A549 (cell line): ENCODE results near the gene KRT5. TPM values are rescaled to one million over a fixed set of nuclear protein-coding genes. Genes with fewer than 3 reads are reported as not detected.

ENCODE experiments used
- ATAC-seq, 2 experiments: fragments of 200-7000 bp in 1 of 2; fragments of >200 bp in 1 of 2; cut with Nextera tagmentation in 1 of 2; cut with Tn5 transposase in 1 of 2; 3 replicates each; pipeline versions ENCODE4 v1.8.0 to v1.9.1; 2018 to 2020; ENCODE audit warnings: mild to moderate bottlenecking in 1 of 2, moderate library complexity in 1 of 2
- CTCF ChIA-PET: fragments of 300-600 bp; sonication (Branson Sonifier 250); formaldehyde crosslinking; extraction: SDS; loops from one replicate; lab custom pipeline; 2021; ENCODE audit warnings: antibody characterized with exemption, inconsistent platforms; lab: Yijun Ruan, JAX
- POLR2A ChIA-PET: fragments of 350-600 bp; formaldehyde crosslinking; extraction: SDS; loops from one replicate; lab custom pipeline; 2021; ENCODE audit warnings: antibody characterized with exemption, inconsistent platforms; lab: Yijun Ruan, JAX
- DNase-seq, 2 experiments: peaks; one replicate each; pipeline versions ENCODE4 v3.0.0 to v3.0.0-alpha.2; 2011 to 2016; ENCODE audit warnings: low read depth in 1 of 2, low spot score in 1 of 2
- FAIRE-seq: peaks from 2 replicates; lab custom pipeline; 2011; peaks lifted over from hg19 to GRCh38; lab: Jason Lieb, UNC
- H3K27ac ChIP-seq, 2 experiments: fragments of >200 bp; sonication (Bioruptor Twin); formaldehyde crosslinking; 3 replicates each; pipeline ENCODE4 v1.5.1; 2016 to 2017
- H3K4me1 ChIP-seq: fragments of >200 bp; sonication (Bioruptor Twin); formaldehyde crosslinking; 3 replicates; pipeline ENCODE4 v1.6.1; 2016
- H3K4me2 ChIP-seq: fragments of >200 bp; sonication (Bioruptor Twin); formaldehyde crosslinking; 3 replicates; pipeline ENCODE4 v1.6.1; 2016
- H3K4me3 ChIP-seq: fragments of >200 bp; sonication (Bioruptor Twin); formaldehyde crosslinking; 3 replicates; pipeline ENCODE4 v1.5.1; 2016
- H3K9me3 ChIP-seq: fragments of >200 bp; sonication (Bioruptor Twin); formaldehyde crosslinking; 3 replicates; pipeline ENCODE4 v1.6.1; 2016
- BCL3 ChIP-seq: fragments of >200 bp; sonication (Bioruptor Twin); formaldehyde crosslinking; IDR thresholded peaks from 3 replicates; pipeline ENCODE4 v1.6.1; 2016
- CBX2 ChIP-seq: fragments of 200-600 bp; sonication (generic); IDR thresholded peaks from 2 replicates; pipeline ENCODE4 v1.6.1; 2016; ENCODE audit warnings: low read depth, mild to moderate bottlenecking, borderline replicate concordance
- EHF ChIP-seq: fragments of 250-450 bp; sonication (Bioruptor Pico); IDR thresholded peaks from 2 replicates; pipeline ENCODE4 v1.5.0; 2020; ENCODE audit warnings: mild to moderate bottlenecking
- FOSB ChIP-seq: fragments of 250-450 bp; sonication (Bioruptor Pico); IDR thresholded peaks from 2 replicates; pipeline ENCODE4 v1.5.0; 2020; ENCODE audit warnings: mild to moderate bottlenecking, moderate library complexity
- FOSL2 ChIP-seq, 2 experiments: fragments of 450-650 bp in 1 of 2; fragments of >200 bp in 1 of 2; sonication (Bioruptor Twin) in 1 of 2; formaldehyde crosslinking; IDR thresholded peaks; 2 replicates each; pipeline versions ENCODE4 v1.5.0 to v1.6.1; 2016 to 2020; ENCODE audit warnings: mild to moderate bottlenecking in 1 of 2, moderate library complexity in 1 of 2
- GATA3 ChIP-seq: IDR thresholded peaks from 2 replicates; pipeline ENCODE4 v1.6.1; 2012; ENCODE audit warnings: borderline replicate concordance
- JUN ChIP-seq, 2 experiments: fragments of >200 bp; sonication (Bioruptor Twin); formaldehyde crosslinking; IDR thresholded peaks; 2 replicates in 1 of 2; 3 replicates in 1 of 2; pipeline ENCODE4 v1.6.1; 2016 to 2017
- KDM1A ChIP-seq: fragments of 200-600 bp; sonication (generic); IDR thresholded peaks from 2 replicates; pipeline ENCODE4 v1.6.1; 2016; ENCODE audit warnings: low read depth, mild to moderate bottlenecking
- KDM5A ChIP-seq: fragments of 200-600 bp; sonication (generic); IDR thresholded peaks from 2 replicates; pipeline ENCODE4 v1.6.1; 2016; ENCODE audit warnings: antibody characterized with exemption, mild to moderate bottlenecking
- MAZ ChIP-seq: fragments of 150-350 bp; IDR thresholded peaks from 2 replicates; pipeline ENCODE4 v1.6.1; 2014; ENCODE audit warnings: antibody characterized with exemption, low read depth, low read length, borderline replicate concordance
- NFE2L2 ChIP-seq: fragments of 150-350 bp; conservative IDR thresholded peaks from 2 replicates; pipeline ENCODE4 v1.6.1; 2014; ENCODE audit warnings: low read length
- PBX3 ChIP-seq: IDR thresholded peaks from 2 replicates; pipeline ENCODE4 v1.6.1; 2012
- PHF8 ChIP-seq: fragments of 200-600 bp; sonication (generic); IDR thresholded peaks from 2 replicates; pipeline ENCODE4 v1.6.1; 2016; ENCODE audit warnings: low read depth, mild to moderate bottlenecking, antibody characterized with exemption, moderate library complexity, borderline replicate concordance
- POLR2A ChIP-seq: IDR thresholded peaks from 2 replicates; pipeline ENCODE4 v1.6.1; 2012; ENCODE audit warnings: mild to moderate bottlenecking, low read length
- RAD21 ChIP-seq, 2 experiments: fragments of >200 bp in 1 of 2; sonication (Bioruptor Twin) in 1 of 2; formaldehyde crosslinking in 1 of 2; IDR thresholded peaks in 1 of 2; conservative IDR thresholded peaks in 1 of 2; 2 replicates in 1 of 2; 3 replicates in 1 of 2; pipeline ENCODE4 v1.6.1; 2012 to 2018; ENCODE audit warnings: inconsistent platforms in 1 of 2
- RCOR1 ChIP-seq: fragments of 150-350 bp; IDR thresholded peaks from 2 replicates; pipeline ENCODE4 v1.6.1; 2014; ENCODE audit warnings: antibody characterized with exemption, low read length, low read depth
- REST ChIP-seq: fragments of 200-600 bp; sonication (generic); IDR thresholded peaks from 2 replicates; pipeline ENCODE4 v1.6.1; 2016; ENCODE audit warnings: antibody characterized with exemption, mild to moderate bottlenecking, moderate library complexity
- TFCP2L1 ChIP-seq: fragments of 250-450 bp; sonication (Bioruptor Pico); IDR thresholded peaks from 2 replicates; pipeline ENCODE4 v1.5.0; 2021; ENCODE audit warnings: mild to moderate bottlenecking
- TP53 ChIP-seq: fragments of 250-450 bp; sonication (Bioruptor Pico); IDR thresholded peaks from 2 replicates; pipeline ENCODE4 v1.5.0; 2021; ENCODE audit warnings: mild to moderate bottlenecking, moderate library complexity
- ZC3H11A ChIP-seq: fragments of 450-650 bp; IDR thresholded peaks from 2 replicates; pipeline ENCODE4 v1.6.1; 2014; ENCODE audit warnings: antibody characterized with exemption, mild to moderate bottlenecking
- ZSCAN20 ChIP-seq: fragments of 250-450 bp; sonication (Bioruptor Pico); IDR thresholded peaks from 2 replicates; pipeline ENCODE4 v1.8.0; 2022; ENCODE audit warnings: mild to moderate bottlenecking, moderate library complexity
- WGBS: methylation state at CpG from one replicate; pipeline ENCODE4 v1.1.6; 2017; ENCODE audit errors: missing lambda C conversion rate; 5-methylcytosine and 5-hydroxymethylcytosine counted together
- polyA plus RNA-seq, 4 experiments: library from polyadenylated mRNA; depleted of rRNA in 3 of 4; stranded (reverse); fragments of >200 nt; fragmentation: RNase III in 1 of 4; extraction: RNeasy Plus Mini Kit Qiagen cat#74134 plus additional on column Dnase treatment in 1 of 4; gene quantifications; 2 replicates in 3 of 4; 3 replicates in 1 of 4; pipeline ENCODE4 v1.2.3, GENCODE V29; 2011 to 2017
- TF ChIP-seq, protein P1 (sequence below): fragments of 450-650 bp; IDR thresholded peaks from 2 replicates; pipeline ENCODE4 v1.6.1; 2014; ENCODE audit warnings: antibody characterized with exemption
- TF ChIP-seq, protein P2 (sequence below): fragments of >200 bp; sonication (Bioruptor Twin); formaldehyde crosslinking; IDR thresholded peaks from 3 replicates; pipeline ENCODE4 v1.5.1; 2016
- TF ChIP-seq, protein P3 (sequence below): IDR thresholded peaks from 2 replicates; pipeline ENCODE4 v1.6.1; 2012

Gene KRT5
- polyA plus RNA-seq, 2 of the 4 experiments (the other 2 are of a cell fraction), result 0.06 to 0.25 TPM

GRCh38 chr12:52528641-52529143 lies 8.5 kb upstream of the KRT5 start:
- POLR2A ChIA-PET, result no interaction called here

DNA sequence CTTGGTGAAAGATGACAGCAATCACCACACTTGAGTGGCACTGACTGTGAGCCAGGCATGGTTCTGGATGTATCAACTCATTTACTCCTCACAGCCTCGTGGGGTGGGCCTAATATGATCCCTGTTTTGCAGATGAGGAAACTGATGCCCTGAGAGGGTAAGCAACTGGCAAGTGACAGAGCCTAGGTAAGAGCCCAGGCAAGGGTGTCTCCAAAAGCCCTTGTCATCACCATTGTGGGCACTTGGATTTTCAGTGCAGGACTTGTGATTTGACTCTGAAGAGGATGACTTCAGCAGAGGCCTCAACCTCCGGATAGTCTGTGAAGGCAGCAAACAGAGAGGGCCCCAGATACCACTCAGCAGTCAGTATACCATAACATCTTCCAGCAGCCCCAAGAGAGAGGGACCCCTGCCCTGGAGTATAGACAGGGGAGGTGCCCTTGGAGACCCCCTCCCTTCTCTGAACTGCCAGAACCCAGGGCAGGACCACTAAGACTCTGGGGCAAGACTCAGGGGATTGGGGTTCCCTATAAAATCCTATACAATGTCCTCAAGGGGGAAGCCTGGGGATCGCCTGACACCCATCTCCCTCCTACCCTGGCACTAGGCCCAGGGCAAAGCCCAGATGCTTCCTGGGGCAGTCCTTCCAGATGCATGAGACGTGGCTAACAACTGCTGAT lies 7.1 kb upstream of the KRT5 start:
- CTCF ChIA-PET, result interaction anchor here (1.3 to 1.8 kb wide), 2 partner anchors 20 to 358 kb away, joined by 3 to 8 read pairs; no protein-coding TSS in a partner anchor
- Histone ChIP-seq H3K27ac (no peak overlapping the region), H3K4me2 (no peak overlapping the region), H3K9me3 (no peaks in the 10 kb centered on the region), H3K4me3 (no peak overlapping the region), H3K4me1 (peaks cover 8% of the 10 kb centered on the region; the same call in 2 of the 3 replicates)
- ATAC-seq (no peak), DNase-seq (no peak), FAIRE-seq (no peak)
- TF ChIP-seq RAD21 (conservative IDR thresholded peaks at IDR 0.05 in 1 of 2, IDR thresholded peaks at IDR 0.05 in 1 of 2), result no peak
- no peak for TF ChIP-seq REST
- no peak for TF ChIP-seq GATA3
- no peak for TF ChIP-seq KDM1A
- no peak for TF ChIP-seq CBX2
- TF ChIP-seq FOSL2 (IDR thresholded peaks at IDR 0.05), result no peak
- no peak for TF ChIP-seq FOSL2 (CRISPR knock-in tag; IDR thresholded peaks at IDR 0.05)
- TF ChIP-seq RCOR1, result no peak
- no peak for TF ChIP-seq EHF (CRISPR knock-in tag)
- no peak for TF ChIP-seq POLR2A
- no peak for TF ChIP-seq TP53 (CRISPR knock-in tag)
- no peak for TF ChIP-seq KDM5A
- TF ChIP-seq, protein P1, sequence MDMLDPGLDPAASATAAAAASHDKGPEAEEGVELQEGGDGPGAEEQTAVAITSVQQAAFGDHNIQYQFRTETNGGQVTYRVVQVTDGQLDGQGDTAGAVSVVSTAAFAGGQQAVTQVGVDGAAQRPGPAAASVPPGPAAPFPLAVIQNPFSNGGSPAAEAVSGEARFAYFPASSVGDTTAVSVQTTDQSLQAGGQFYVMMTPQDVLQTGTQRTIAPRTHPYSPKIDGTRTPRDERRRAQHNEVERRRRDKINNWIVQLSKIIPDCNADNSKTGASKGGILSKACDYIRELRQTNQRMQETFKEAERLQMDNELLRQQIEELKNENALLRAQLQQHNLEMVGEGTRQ, result no peak
- POLR2A ChIA-PET, result no interaction called here
- WGBS, result 31% methylated on average over 4 of the region's 4 CpGs

More at GRCh38 chr12:52528641-52529143, 8.5 kb upstream of the KRT5 start:
- no peak for ATAC-seq
- H3K9me3 ChIP-seq, result no peaks in the 10 kb centered on the region
- no peaks in the 10 kb centered on the region for H3K4me1 ChIP-seq
- H3K4me2 ChIP-seq, result no peak overlapping the region
- H3K4me3 ChIP-seq, result no peak overlapping the region
- no peak for DNase-seq
- FAIRE-seq, result no peak
- no peak overlapping the region for H3K27ac ChIP-seq
- CTCF ChIA-PET, result interaction anchor here (0.8 to 1.8 kb wide), 4 partner anchors 12 to 371 kb away, joined by 3 to 8 read pairs (median 4); no protein-coding TSS in a partner anchor
- TF ChIP-seq, protein P2, sequence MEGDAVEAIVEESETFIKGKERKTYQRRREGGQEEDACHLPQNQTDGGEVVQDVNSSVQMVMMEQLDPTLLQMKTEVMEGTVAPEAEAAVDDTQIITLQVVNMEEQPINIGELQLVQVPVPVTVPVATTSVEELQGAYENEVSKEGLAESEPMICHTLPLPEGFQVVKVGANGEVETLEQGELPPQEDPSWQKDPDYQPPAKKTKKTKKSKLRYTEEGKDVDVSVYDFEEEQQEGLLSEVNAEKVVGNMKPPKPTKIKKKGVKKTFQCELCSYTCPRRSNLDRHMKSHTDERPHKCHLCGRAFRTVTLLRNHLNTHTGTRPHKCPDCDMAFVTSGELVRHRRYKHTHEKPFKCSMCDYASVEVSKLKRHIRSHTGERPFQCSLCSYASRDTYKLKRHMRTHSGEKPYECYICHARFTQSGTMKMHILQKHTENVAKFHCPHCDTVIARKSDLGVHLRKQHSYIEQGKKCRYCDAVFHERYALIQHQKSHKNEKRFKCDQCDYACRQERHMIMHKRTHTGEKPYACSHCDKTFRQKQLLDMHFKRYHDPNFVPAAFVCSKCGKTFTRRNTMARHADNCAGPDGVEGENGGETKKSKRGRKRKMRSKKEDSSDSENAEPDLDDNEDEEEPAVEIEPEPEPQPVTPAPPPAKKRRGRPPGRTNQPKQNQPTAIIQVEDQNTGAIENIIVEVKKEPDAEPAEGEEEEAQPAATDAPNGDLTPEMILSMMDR, result no peak
- TF ChIP-seq, all 56 proteins: peak for 0
- 61% methylated on average over 7 of the region's 8 CpGs for WGBS

- H3K27ac ChIP-seq, result no peak overlapping the region
- no peak for DNase-seq
- no peaks in the 10 kb centered on the region for H3K9me3 ChIP-seq
- no peak for ATAC-seq
- POLR2A ChIA-PET, result no interaction called here
- H3K4me3 ChIP-seq, result no peak overlapping the region
- FAIRE-seq, result no peak
- H3K4me2 ChIP-seq, result no peak overlapping the region
- H3K4me1 ChIP-seq, result peaks cover 15% of the 10 kb centered on the region
- 70% methylated on average over 8 of the region's 8 CpGs for WGBS
- CTCF ChIA-PET, result interaction anchor here (1.3 kb wide), 1 partner anchor 359 kb away, joined by 3 read pairs; no protein-coding TSS in a partner anchor
- no peak for TF ChIP-seq CBX2
- TF ChIP-seq, protein P3, sequence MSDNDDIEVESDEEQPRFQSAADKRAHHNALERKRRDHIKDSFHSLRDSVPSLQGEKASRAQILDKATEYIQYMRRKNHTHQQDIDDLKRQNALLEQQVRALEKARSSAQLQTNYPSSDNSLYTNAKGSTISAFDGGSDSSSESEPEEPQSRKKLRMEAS, result no peak
- no peak for TF ChIP-seq ZSCAN20
- no peak for TF ChIP-seq RAD21 (conservative IDR thresholded peaks at IDR 0.05 in 1 of 2, IDR thresholded peaks at IDR 0.05 in 1 of 2)
- no peak for TF ChIP-seq NFE2L2
- TF ChIP-seq JUN (IDR thresholded peaks at IDR 0.05), result no peak
- TF ChIP-seq TFCP2L1 (CRISPR knock-in tag), result no peak
- TF ChIP-seq FOSB (CRISPR knock-in tag), result no peak
- no peak for TF ChIP-seq ZC3H11A
- TF ChIP-seq KDM5A, result no peak
- no peak for TF ChIP-seq PHF8
- TF ChIP-seq BCL3, result no peak
- no peak for TF ChIP-seq MAZ
- no peak for TF ChIP-seq PBX3
Observed at GRCh38 chr12:52526511-52526951, 6.3 kb upstream of the KRT5 start.
